MM.1S (cell line): ENCODE measurements around the gene CCDC192.

ENCODE experiments used
- DNase-seq: peaks from one replicate; pipeline ENCODE4 v3.0.0-alpha.2; 2015
- H2AFZ ChIP-seq: fragments of 300-600 bp; sonication (generic); 2 replicates; pipeline ENCODE4 v1.6.0; 2016; ENCODE audit warnings: antibody characterized with exemption, low read length
- H3F3A ChIP-seq: fragments of 300-600 bp; sonication (generic); 2 replicates; pipeline ENCODE4 v1.6.1; 2016; ENCODE audit warnings: mild to moderate bottlenecking, antibody characterized with exemption, low read length, moderate library complexity, mixed read lengths; ENCODE audit not compliant: insufficient read depth
- H3K27ac ChIP-seq: fragments of 300-600 bp; sonication (generic); 2 replicates; pipeline ENCODE4 v1.5.1; 2016; ENCODE audit warnings: mild to moderate bottlenecking, low read length
- H3K27me3 ChIP-seq: fragments of 300-600 bp; sonication (generic); replicated peaks from 2 replicates; pipeline ENCODE4 v1.6.0; 2016; ENCODE audit warnings: low read length; ENCODE audit not compliant: insufficient read depth
- H3K36me3 ChIP-seq: fragments of 300-600 bp; sonication (generic); replicated peaks from 2 replicates; pipeline ENCODE4 v1.6.1; 2016; ENCODE audit warnings: mild to moderate bottlenecking, low read length, mixed read lengths; ENCODE audit not compliant: insufficient read depth
- H3K4me1 ChIP-seq: fragments of 300-600 bp; sonication (generic); 2 replicates; pipeline ENCODE4 v1.6.1; 2016; ENCODE audit warnings: low read length, mixed read lengths
- H3K4me2 ChIP-seq: fragments of 300-600 bp; sonication (generic); 2 replicates; pipeline ENCODE4 v1.6.0; 2016; ENCODE audit warnings: low read depth, low read length
- H3K4me3 ChIP-seq: fragments of 300-600 bp; sonication (generic); 2 replicates; pipeline ENCODE4 v1.5.1; 2016; ENCODE audit warnings: low read length, mixed read lengths
- H3K79me2 ChIP-seq: fragments of 300-600 bp; sonication (generic); 2 replicates; pipeline ENCODE4 v1.6.1; 2016; ENCODE audit warnings: mixed run types, low read length, mixed read lengths
- H3K9ac ChIP-seq: fragments of 300-600 bp; sonication (generic); 2 replicates; pipeline ENCODE4 v1.6.1; 2016; ENCODE audit warnings: low read length, mixed read lengths
- H3K9me2 ChIP-seq: fragments of 300-600 bp; sonication (generic); replicated peaks from 2 replicates; pipeline ENCODE4 v1.6.1; 2016; ENCODE audit warnings: mild to moderate bottlenecking, low read length, mixed read lengths; ENCODE audit not compliant: insufficient read depth
- H3K9me3 ChIP-seq: fragments of 300-600 bp; sonication (generic); replicated peaks from 2 replicates; pipeline ENCODE4 v1.6.1; 2016; ENCODE audit warnings: mild to moderate bottlenecking, low read length, mixed read lengths; ENCODE audit not compliant: insufficient read depth
- H4K20me1 ChIP-seq: fragments of 300-600 bp; sonication (generic); 2 replicates; pipeline ENCODE4 v1.6.1; 2016; ENCODE audit warnings: mild to moderate bottlenecking, low read length, moderate library complexity, mixed read lengths; ENCODE audit not compliant: insufficient read depth
- CTCF ChIP-seq: fragments of 300-600 bp; sonication (generic); IDR thresholded peaks from 2 replicates; pipeline ENCODE4 v1.5.1; 2016; ENCODE audit warnings: antibody characterized with exemption, low read length, mixed read lengths
- EZH2 ChIP-seq: fragments of 300-600 bp; sonication (generic); optimal IDR thresholded peaks from 2 replicates; pipeline ENCODE3; 2017; ENCODE audit warnings: low read depth, mild to moderate bottlenecking, antibody characterized with exemption, low read length, mixed read lengths
- EZH2phosphoT487 ChIP-seq: fragments of 300-600 bp; sonication (generic); IDR thresholded peaks from 2 replicates; pipeline ENCODE4 v1.6.1; 2018; ENCODE audit warnings: antibody characterized with exemption, low read length

CCDC192 gene

GRCh38 chr5:127664093-127664492 lies 39.1 kb upstream of the CCDC192 start:
- H3K9me2 ChIP-seq: no peaks in the 10 kb centered on the region
- TF ChIP-seq EZH2: no peak
- TF ChIP-seq EZH2phosphoT487: no peak
- TF ChIP-seq CTCF: no peak
- H3K4me2 ChIP-seq: no peak overlapping the region
- H3K27ac ChIP-seq: no peak overlapping the region
- H3K4me1 ChIP-seq: no peaks in the 10 kb centered on the region
- H3F3A ChIP-seq: no peaks in the 10 kb centered on the region
- no peaks in the 10 kb centered on the region for H3K36me3 ChIP-seq
- no peaks in the 10 kb centered on the region for H3K27me3 ChIP-seq
- no peaks in the 10 kb centered on the region for H3K79me2 ChIP-seq
- H3K4me3 ChIP-seq: no peak overlapping the region
- no peaks in the 10 kb centered on the region for H4K20me1 ChIP-seq
- H3K9ac ChIP-seq: no peak overlapping the region
- no peak for DNase-seq
- H3K9me3 ChIP-seq: no peaks in the 10 kb centered on the region
- H2AFZ ChIP-seq: no peak overlapping the region

- no peaks in the 10 kb centered on the region for H3K4me1 ChIP-seq
- H3K36me3 ChIP-seq: no peaks in the 10 kb centered on the region
- no peaks in the 10 kb centered on the region for H3K9me3 ChIP-seq
- H3K9me2 ChIP-seq: no peaks in the 10 kb centered on the region
- no peak for TF ChIP-seq EZH2
- TF ChIP-seq EZH2phosphoT487: no peak
- no peak for TF ChIP-seq CTCF
- no peak for DNase-seq
- no peak overlapping the region for H2AFZ ChIP-seq
- no peaks in the 10 kb centered on the region for H4K20me1 ChIP-seq
- no peaks in the 10 kb centered on the region for H3K27me3 ChIP-seq
- H3K4me2 ChIP-seq: no peak overlapping the region
- no peaks in the 10 kb centered on the region for H3F3A ChIP-seq
- H3K9ac ChIP-seq: no peak overlapping the region
- H3K79me2 ChIP-seq: no peaks in the 10 kb centered on the region
- no peak overlapping the region for H3K4me3 ChIP-seq
- no peak overlapping the region for H3K27ac ChIP-seq
Observed at GRCh38 chr5:127665641-127666040, 37.5 kb upstream of the CCDC192 start.

GRCh38 chr5:127666043-127666716 lies 37.0 kb upstream of the CCDC192 start:
- no peaks in the 10 kb centered on the region for H3K36me3 ChIP-seq
- no peak overlapping the region for H3K9ac ChIP-seq
- TF ChIP-seq EZH2phosphoT487: no peak
- no peak for TF ChIP-seq CTCF
- TF ChIP-seq EZH2: no peak
- DNase-seq: no peak
- no peaks in the 10 kb centered on the region for H4K20me1 ChIP-seq
- no peak overlapping the region for H3K27ac ChIP-seq
- no peaks in the 10 kb centered on the region for H3K4me1 ChIP-seq
- H2AFZ ChIP-seq: no peak overlapping the region
- H3F3A ChIP-seq: no peaks in the 10 kb centered on the region
- H3K9me2 ChIP-seq: no peaks in the 10 kb centered on the region
- H3K27me3 ChIP-seq: no peaks in the 10 kb centered on the region
- H3K4me3 ChIP-seq: no peak overlapping the region
- no peak overlapping the region for H3K4me2 ChIP-seq
- H3K79me2 ChIP-seq: no peaks in the 10 kb centered on the region
- no peaks in the 10 kb centered on the region for H3K9me3 ChIP-seq
